Stromal cell of bone marrow (primary cell): Measurements from ENCODE around the gene NOTCH4.
A peak's percentile ranks its signal among the peaks of the same experiment; 100 is the strongest.

Experiments
- DNase-seq: peaks from one replicate; pipeline ENCODE4 v3.0.0-alpha.2; 2012; ENCODE audit warnings: low read depth

The NOTCH4 gene

DNA sequence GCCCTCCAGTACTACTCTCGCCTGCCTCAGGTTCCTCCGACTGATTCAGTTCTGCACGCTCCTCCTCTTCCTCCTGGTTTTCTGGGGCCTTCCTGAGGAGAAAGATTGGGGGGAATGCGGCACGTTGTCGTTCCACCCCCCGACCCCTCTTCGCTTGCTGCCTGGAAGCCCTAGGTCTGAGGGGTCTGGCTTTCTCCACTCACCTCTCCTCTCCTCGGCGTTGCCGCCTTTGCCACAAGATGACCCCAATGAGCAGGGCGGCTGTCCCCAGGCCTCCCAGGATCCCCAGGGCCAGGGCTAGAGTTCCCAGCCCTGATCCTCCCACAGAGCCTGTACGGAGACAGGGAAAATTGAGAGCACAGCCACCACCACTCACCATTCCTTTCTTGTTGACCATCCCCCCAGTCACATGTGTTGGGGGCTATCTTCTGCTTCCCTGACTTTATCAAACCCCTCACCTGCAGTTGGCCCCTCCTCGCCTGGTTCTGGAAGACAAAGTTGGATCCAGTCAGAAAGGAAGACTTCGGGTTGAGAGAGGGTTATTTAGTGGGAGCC, 42.6 kb downstream of the NOTCH4 start:
- DNase-seq: no peak

DNA sequence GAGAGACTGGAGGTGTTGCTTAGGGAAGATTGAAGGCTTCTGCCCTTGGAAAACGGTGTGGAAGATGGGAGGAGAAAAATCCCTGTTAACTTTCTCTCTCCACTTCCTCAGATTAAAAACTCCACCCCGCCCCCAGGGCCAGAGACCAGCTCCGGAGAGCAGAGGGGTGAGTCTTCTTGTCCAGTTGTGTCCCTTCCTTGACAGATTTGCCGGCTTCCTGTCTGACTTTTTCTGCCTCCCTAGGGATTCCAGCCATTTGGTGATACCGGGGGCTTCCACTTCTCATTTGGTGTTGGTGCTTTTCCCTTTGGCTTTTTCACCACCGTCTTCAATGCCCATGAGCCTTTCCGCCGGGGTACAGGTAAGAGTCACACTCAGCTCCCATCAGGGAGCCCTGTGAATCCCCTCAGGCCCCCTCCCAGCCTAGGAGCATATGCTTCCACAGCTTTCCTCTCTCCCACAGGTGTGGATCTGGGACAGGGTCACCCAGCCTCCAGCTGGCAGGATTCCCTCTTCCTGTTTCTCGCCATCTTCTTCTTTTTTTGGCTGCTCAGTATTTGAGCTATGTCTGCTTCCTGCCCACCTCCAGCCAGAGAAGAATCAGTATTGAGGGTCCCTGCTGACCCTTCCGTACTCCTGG, 44.0 kb downstream of the NOTCH4 start:
- no peak for DNase-seq

- DNase-seq: no peak
Measured at GRCh38 chr6:32178547-32179440, 45.1 kb downstream of the NOTCH4 start.

DNA sequence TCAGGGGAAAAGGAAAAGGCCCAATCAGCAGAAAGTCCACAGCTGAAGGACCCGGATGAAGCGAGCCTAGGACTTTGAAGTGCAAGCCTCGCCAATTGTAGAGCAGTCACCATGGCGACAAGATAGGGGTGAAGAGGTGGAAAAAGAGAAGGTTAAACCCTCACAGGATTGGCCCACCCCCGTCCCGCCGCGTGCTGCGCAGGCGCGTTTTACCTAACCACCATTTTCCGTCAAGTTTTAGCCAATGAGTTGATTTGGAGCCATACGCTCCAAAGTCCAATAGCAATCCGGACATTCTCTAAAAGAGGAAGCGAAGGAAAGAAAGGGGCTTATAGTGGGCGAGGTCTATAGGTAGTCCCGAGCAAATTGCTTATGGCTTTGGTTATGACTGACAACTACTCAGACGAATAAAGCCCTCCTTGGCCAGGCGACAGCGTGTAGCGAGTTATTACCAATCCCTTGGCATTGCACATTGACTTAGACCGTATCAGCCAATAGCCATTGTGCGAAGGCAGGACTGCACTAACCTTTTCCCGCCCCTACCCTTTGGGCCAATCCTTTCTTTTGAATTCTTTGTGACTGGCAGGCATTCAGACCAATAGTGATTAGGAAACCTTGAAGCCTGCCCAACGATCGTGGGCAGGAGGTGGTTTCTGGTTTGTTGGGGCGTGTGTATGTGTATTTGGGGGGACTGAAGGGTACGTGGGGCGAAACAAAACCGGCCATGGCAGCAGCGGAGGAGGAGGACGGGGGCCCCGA, 45.9 kb downstream of the NOTCH4 start, which contains the start of gene RNF5:
TSS of gene RNF5 (plus strand) at position 618 of the 759 bp plus-strand sequence. CDS start at position 725, 107 bp downstream.
- DNase-seq: peak; percentile 100

GRCh38 chr6:32177183-32177787, 46.6 kb downstream of the NOTCH4 start:
- DNase-seq: no peak

GRCh38 chr6:32176476-32177182, 47.2 kb downstream of the NOTCH4 start:
- no peak for DNase-seq

DNA sequence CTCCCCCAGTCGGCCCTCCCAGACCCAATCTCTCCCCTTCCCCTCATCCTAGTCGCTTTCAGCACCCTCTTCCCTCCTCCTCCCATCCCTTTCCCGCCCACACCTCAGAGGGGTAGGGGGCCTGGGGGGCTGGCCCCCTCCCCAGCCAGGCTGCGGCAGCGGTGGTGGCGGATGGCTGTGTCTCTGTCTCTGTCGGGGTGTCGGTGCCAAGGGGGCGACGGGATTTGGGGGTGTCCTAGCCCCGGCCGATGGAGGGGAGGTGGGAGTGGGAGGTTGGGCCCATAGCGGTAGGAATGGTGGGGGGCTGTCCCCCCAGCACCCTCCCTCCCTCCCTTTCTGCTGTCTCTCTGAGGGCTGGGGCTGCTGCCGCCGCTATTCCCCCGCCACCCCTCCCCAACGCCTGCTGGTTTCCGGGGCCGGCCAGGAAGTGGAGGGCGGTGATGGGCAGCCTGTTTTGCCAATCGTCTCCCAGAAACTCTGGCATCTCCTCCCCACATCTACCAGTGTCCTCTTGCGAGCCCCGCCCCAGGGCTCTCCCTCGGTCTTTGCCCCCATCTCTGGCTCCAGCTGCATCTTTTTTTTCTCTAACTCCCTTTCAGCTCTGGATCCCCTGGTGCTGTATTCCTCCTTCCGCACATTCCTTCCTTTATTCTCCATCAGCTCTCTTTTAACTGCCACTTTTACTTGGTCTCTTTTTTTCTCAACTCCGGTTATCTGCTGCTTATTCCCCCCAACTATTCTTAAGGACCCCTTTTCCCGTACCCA, 48.0 kb downstream of the NOTCH4 start, which contains the start of gene AGPAT1:
TSS of gene AGPAT1 (minus strand) at position 374 of the 765 bp plus-strand sequence. CDS start 4,588 bp downstream, outside the sequence.
- DNase-seq: peak; percentile 96

- DNase-seq: no peak
Measured at GRCh38 chr6:32175322-32175710, 48.6 kb downstream of the NOTCH4 start.

DNA sequence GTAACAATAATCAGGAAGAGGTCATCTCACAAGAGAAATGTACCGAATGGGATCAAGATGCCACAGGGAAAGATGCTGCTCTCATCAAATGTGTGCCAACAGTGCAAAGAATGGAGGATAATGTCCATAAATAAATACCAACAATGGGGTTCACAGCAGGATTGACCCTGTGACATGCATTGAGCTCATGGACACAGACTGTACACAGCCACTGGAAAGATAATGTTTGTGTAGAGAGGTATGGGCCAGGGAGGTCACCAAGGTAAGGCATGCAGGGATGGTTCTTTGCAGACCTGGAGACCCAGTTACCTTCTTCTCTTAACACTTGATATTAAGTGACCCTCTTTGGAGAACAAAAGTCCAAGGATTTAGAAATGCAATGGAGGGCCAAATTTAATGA, 49.5 kb downstream of the NOTCH4 start:
- DNase-seq: no peak

DNA sequence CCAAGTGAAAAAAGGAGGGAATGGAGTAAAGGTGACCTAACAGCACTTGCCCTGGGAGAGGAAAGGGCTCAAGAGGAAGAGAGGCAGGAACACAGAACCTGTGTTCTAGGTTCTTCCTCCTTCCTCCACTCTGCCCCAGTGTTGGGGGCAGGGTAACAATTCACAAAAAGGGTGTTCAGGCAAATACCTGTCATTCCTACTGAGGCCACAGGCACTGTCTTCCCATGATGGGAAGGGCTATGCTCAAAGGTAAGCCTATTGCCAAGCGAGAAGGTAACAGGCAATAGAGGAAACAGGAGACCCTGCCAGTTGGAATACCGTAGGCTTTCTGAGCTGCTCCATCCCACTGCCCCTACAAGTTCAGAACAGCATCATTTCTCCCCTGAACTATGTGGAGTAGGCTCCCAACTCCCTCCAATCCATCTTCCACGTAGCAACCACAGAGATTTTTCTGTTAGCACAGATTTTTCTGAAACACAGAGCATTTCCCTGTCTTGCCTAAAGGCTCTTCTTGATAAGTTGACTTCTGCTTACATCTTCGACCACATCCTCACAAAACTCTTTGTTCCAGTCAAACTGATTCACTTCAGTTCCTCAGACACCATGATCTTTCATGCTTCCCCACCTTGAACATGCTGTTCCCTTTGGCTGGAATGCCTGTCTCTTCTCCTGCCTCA, 50.7 kb downstream of the NOTCH4 start:
- no peak for DNase-seq

DNA sequence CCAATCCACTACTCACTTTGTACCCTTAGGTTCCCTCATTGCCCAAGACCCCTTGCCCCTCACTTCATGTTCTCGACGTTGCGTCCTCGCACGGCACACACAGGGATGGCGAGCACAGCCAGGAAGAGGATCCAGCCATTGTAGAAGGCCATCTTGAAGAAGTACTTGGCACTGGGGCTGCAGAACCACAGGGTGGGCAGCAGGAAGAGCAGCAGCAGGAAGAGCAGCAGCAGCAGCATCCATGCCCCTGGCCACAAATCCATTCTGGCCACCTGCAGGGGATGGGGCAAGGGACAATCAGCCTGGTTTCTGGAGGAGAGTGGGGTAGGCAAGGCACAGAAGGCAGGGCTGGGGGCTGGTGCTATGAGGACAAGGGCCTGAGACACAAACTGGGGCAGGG, 52.6 kb downstream of the NOTCH4 start:
- no peak for DNase-seq

DNA sequence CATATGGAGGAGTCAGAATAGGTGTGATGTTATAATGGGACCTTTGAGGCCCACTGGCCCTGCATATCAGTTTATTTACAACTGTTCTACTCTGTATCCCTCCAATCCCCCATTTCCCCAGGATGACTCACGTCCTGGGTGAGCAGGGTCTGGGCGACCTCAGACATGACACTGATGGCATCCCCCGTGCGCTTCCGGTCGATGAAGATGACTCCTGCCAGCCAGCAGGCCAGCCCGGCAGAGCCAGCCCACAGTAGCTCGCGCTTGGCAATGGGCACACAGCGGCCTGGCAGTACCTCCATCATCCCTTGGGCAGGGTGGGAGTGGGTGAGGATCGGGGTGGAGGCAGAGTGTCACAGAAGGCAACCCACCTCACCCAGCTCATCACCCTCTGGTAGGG, 53.6 kb downstream of the NOTCH4 start:
- no peak for DNase-seq

DNA sequence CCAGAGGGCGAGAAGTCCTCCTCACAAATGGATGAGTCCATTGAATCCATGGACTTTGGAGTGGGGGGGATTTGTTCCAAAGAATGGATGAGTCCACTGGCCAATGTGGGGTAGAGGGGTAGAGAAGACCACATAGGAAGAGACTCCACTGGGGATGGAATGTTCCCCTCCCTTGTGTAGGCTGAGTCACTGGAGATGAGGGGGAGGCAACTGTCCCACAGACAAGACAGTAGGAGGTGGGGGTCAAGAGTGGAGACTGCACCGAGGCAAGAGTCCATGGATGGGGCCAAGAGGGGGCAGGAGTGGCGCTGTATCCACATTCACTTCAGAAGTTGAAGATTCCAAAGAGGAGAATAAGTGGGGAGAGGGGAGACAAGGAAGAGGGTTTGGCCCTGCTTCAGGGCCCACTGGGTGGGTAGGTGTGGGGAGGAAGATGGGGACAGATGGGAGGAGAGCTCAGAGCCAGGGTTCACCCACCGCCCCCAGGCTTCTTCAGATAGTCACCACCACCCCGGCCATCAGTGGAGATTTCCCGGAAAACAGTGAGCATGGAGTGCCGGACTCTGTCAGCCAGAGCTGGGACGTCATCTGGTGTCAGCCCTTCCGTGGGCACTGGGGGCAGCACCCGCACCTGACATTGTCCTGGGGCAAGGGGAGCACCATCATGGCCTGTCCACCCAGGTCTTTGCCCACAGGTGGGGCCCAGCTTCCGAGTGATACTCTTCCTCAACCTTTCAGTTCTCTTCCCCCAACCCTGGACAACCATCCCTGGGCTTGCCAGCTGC, 54.9 kb downstream of the NOTCH4 start:
- no peak for DNase-seq

DNA sequence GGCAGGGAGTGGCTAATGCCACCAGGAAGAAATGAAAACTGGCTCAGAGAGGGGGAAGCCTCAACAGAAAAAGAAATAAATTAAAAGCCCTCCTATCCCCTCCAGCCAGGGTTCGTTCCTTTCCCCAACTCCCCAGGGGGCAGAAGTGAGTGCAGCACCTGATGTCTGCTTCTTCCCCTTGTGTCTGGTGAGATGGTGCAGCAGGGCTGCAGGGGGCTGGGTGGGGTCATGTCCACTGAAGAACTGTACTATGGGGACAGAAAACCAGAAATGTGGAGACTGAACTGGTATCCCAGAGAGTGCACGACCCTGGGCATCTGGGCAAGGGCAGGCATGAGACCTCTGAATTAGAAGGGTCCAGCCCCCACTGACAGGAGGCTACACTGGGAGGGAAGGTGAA, 55.5 kb downstream of the NOTCH4 start:
- no peak for DNase-seq

- DNase-seq: no peak
Measured at GRCh38 chr6:32167761-32168262, 56.1 kb downstream of the NOTCH4 start.

DNA sequence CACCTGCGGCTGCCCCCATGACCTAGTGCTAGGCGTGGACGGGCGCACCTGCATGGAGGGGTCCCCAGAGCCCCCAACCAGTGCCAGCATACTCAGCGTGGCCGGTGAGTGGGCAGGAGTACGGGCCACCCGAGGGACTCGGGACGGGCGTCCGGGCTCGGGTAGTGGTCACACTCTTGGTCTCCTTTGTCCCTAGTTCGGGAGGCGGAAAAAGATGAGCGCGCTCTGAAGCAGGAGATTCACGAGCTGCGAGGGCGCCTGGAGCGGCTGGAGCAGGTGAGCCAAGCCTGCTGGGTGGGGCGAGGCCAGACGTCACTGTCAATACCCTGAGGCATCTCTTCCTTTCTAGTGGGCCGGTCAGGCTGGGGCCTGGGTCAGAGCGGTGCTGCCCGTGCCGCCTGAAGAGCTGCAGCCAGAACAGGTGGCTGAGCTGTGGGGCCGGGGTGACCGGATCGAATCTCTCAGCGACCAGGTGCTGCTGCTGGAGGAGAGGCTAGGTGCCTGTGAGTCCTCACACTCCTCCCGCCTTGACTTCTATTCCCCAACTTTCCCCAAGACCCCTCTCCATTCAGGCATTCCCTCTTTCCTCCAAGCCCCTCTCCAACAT, 56.6 kb downstream of the NOTCH4 start:
- no peak for DNase-seq

GRCh38 chr6:32166411-32167061, 57.3 kb downstream of the NOTCH4 start:
- no peak for DNase-seq

DNA sequence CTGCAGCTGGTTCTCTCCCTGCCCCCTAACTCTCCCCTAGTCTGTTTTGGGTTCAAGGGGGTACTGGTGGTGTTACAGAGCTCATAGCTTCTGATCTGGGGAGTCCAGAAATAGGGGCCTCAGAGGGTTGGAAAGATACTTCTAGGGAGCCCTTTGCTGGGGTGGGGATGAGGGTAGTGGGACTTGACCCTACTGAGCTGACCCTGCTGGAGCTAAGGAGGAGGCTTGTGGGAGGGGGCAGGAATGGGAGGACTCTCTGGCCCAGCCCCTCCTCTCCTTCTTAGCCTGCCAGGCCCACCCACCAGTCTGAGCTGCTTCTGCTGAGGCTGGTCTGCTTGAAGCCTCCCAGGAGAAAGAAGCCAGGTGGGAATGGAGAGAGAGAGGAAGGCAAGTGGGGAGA, 59.6 kb downstream of the NOTCH4 start, which contains the start of gene EGFL8:
TSS of gene EGFL8 (plus strand) at position 301 of the 400 bp plus-strand sequence. CDS start 1,571 bp downstream, outside the sequence.
- DNase-seq: no peak
